Mucosa of rectum (tissue), 2 donors: ENCODE measurements around the gene KRCC1.

Experiments used
- H3K27ac ChIP-seq, 2 donors: one replicate each; pipeline ENCODE4 v1.7.0; 2013; ENCODE audit warnings: inconsistent platforms in 2 of 2, low read depth in 2 of 2, low read length in 2 of 2
- H3K27me3 ChIP-seq, 2 donors: one replicate each; pipeline ENCODE4 v1.7.0; 2013; ENCODE audit warnings: low read length in 2 of 2; ENCODE audit not compliant: control insufficient read depth in 2 of 2, insufficient read depth in 2 of 2
- H3K36me3 ChIP-seq, 2 donors: one replicate each; pipeline ENCODE4 v1.7.0; 2013; ENCODE audit warnings: low read length in 2 of 2; ENCODE audit not compliant: control insufficient read depth in 2 of 2, insufficient read depth in 2 of 2
- H3K4me1 ChIP-seq, 2 donors: one replicate each; pipeline ENCODE4 v1.7.0; 2013; ENCODE audit warnings: low read length in 2 of 2, mild to moderate bottlenecking in 1 of 2; ENCODE audit not compliant: control insufficient read depth in 2 of 2, insufficient read depth in 2 of 2
- H3K4me3 ChIP-seq, 2 donors: one replicate each; pipeline ENCODE4 v1.7.0; 2013; ENCODE audit warnings: low read length in 2 of 2
- H3K9ac ChIP-seq, 2 donors: one replicate each; pipeline ENCODE4 v1.7.0; 2013; ENCODE audit warnings: low read length in 2 of 2, low read depth in 1 of 2, mild to moderate bottlenecking in 1 of 2
- H3K9me3 ChIP-seq, 2 donors: one replicate each; pipeline ENCODE4 v1.7.0; 2013; ENCODE audit warnings: low read length in 2 of 2; ENCODE audit not compliant: control insufficient read depth in 2 of 2
- donor health status: healthy.
- donor health status: Normal muscosa, but diverticular disease.

The KRCC1 gene

DNA sequence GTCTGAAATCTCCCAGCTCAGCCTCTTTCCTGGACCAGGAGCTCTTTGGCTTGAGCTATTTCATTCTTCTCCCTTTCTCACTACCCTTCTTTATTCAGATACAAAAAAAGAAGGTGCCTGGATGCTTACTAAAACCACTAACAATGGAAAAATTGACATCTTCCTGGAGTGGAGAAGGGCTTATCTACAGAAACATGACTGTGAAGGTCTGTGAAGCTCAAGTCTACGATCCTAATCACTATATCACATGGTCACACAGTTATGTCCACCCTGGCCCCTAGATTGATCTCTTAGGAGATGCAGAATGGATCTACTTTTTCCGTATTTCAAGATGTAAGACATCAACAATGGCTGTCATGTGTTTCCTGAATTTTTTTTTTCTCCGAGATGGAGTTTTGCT is 5.7 kb upstream of the KRCC1 start:
- H3K27me3 ChIP-seq: no peaks in the 10 kb centered on the region
- H3K4me3 ChIP-seq: no peak overlapping the region
- H3K4me1 ChIP-seq: peaks cover 1 to 6% of the 10 kb centered on the region in 2 donors
- H3K36me3 ChIP-seq: no peaks in the 10 kb centered on the region
- H3K27ac ChIP-seq: no peak overlapping the region
- no peaks in the 10 kb centered on the region for H3K9me3 ChIP-seq
- H3K9ac ChIP-seq: no peak overlapping the region

DNA sequence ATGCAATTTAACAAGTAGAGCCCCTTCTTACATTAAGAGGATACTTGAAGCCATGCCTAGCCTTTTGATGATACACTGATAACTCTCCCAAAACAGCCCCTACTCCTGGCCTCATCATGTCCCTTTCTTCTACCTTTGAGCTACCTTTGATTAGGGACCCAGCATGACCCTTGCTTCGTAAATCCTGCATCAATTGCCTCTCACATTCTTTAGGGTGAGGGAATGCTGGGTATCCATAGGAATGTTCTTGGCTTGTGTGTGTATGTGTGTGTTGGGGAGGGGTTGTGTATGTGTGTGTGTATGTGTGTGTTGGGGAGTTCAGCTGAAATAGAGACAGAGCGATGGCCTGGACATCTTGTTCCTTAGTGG is 5.3 kb upstream of the KRCC1 start:
- H3K4me1 ChIP-seq: peaks cover 5 to 10% of the 10 kb centered on the region in 2 donors
- H3K9me3 ChIP-seq: no peaks in the 10 kb centered on the region
- no peak overlapping the region for H3K4me3 ChIP-seq
- H3K9ac ChIP-seq: no peak overlapping the region
- H3K27ac ChIP-seq: no peak overlapping the region
- H3K36me3 ChIP-seq: no peaks in the 10 kb centered on the region
- no peaks in the 10 kb centered on the region for H3K27me3 ChIP-seq

DNA sequence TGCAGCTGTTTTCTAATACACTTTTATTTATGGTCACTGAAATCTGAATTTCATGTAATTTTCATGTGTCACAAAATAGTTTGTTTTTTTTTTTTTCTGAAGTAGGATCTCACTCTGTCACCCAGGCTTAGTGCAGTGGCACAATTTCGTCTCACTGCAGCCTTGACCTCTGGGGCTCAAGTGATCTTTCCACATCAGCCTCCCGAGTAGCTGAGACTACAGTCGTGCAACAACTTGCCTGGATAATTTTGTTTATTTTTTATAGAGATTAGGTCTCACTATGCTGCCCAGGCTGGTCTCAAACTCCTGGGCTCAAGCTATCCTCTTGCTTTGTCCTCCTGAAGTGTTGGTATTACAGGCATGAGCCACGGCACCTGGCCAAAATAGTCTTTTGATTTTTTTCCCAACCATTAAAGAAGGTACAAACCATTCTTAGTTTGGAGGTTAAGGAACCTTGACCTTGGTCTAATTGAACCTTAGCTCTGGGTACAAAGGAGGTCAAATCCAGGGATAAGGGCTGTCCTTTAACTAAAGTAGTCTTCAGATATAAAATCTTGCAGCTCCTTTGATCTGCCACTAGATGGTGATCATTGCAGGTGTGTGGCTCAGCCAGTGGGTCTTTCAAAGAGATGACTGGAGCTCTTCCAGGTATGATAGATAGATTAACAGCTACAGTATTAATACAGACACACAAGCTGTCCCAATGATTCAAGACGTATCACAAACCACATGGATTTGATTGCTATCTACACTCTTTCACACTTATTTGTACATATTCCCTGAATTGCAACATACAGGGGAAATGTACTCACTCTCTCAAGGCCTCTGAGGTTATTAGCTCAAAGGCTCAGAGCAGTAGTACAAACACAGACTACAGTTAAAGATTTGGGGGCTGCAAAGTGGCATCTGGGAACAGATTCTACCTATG is 4.7 kb upstream of the KRCC1 start:
- Histone ChIP-seq H3K9ac (no peak overlapping the region), H3K4me3 (no peak overlapping the region), H3K4me1 (peaks cover 5 to 11% of the 10 kb centered on the region in 2 donors), H3K27ac (no peak overlapping the region), H3K9me3 (no peaks in the 10 kb centered on the region), H3K27me3 (no peaks in the 10 kb centered on the region), H3K36me3 (no peaks in the 10 kb centered on the region)

DNA sequence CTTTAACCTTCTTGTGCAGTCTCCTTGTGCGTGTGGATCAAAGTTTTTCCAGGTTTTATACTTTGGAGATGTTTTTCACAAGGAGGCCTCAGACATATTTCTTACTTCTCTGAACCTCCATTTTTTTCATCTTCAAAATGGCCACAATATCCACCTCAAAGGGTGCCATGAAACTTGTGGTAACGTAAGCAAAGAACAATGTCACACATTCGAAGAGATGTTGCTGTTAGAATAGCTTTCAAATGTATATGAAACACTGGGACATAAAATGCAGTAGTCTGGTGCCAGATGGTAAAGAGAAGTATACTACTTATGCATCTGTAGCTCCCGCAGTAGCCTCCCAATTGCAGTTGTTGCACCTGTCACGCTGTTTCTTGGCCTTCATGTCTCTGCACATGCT is 2.6 kb upstream of the KRCC1 start:
- H3K36me3 ChIP-seq: no peaks in the 10 kb centered on the region
- H3K4me3 ChIP-seq: no peak overlapping the region
- no peak overlapping the region for H3K9ac ChIP-seq
- H3K9me3 ChIP-seq: no peaks in the 10 kb centered on the region
- peaks cover 11 to 18% of the 10 kb centered on the region in 2 donors for H3K4me1 ChIP-seq
- no peak overlapping the region for H3K27ac ChIP-seq
- no peaks in the 10 kb centered on the region for H3K27me3 ChIP-seq

DNA sequence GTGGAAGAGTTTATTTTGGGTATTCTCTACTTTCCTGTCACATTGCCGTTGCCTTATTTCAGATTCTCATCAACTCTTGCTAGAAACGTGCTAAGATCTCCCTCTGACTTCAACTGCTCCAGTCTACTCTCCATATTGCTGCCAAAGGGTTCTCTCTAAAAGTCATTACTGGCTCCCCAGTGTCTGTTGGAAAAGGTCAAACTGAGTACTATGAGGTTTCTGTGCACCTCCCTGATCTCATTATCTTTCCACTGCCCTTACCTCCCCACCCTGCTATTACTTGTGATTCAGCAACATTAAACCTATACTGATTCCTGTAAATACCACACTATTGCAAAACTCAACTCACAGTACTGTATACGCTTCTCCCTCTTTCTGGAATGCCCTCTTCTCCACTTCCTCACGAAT is 1.9 kb upstream of the KRCC1 start:
- no peaks in the 10 kb centered on the region for H3K9me3 ChIP-seq
- H3K4me3 ChIP-seq: no peak overlapping the region
- peak overlapping the region; percentile 65 to 97 for H3K27ac ChIP-seq
- no peak overlapping the region for H3K9ac ChIP-seq
- peaks cover 0 to 2% of the 10 kb centered on the region in 2 donors for H3K36me3 ChIP-seq
- peaks cover 11 to 22% of the 10 kb centered on the region in 2 donors for H3K4me1 ChIP-seq
- H3K27me3 ChIP-seq: no peaks in the 10 kb centered on the region

DNA sequence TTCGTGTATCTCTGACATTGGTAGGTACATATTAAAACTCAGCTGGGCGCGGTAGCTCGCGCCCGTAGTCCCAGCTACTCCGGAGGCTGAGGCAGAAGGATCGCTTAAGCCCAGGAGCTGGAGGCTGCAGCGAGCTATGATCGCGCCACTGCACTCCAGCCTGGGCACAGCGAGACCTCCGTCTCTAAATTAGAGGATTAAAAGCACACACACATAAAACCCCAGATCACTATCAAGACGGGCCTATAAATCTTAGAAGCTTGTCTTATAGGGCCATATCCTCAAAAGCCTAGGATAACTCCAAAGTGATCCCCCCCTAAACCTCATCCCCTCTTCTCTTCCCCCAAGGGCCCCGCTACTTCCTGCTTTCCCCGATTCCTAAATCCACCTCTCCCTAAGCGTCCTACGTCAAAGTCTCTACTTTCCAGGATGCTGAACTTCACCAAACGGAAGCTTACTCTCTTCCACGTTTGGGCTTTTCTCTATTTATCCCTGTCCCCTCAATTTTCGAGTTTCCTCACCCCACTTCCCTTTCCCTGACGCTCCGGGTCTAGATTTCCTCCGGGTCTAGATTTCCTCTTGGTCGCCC is 707 bp downstream of the KRCC1 start:
- no peaks in the 10 kb centered on the region for H3K9me3 ChIP-seq
- peak overlapping the region; percentile 97 for H3K27ac ChIP-seq
- H3K4me1 ChIP-seq: peaks cover 11 to 24% of the 10 kb centered on the region in 2 donors
- no peaks in the 10 kb centered on the region for H3K27me3 ChIP-seq
- H3K36me3 ChIP-seq: peaks cover 2 to 4% of the 10 kb centered on the region in 2 donors
- peak overlapping the region; percentile 70 to 98 for H3K4me3 ChIP-seq
- H3K9ac ChIP-seq: peak overlapping the region; percentile 92 to 99

DNA sequence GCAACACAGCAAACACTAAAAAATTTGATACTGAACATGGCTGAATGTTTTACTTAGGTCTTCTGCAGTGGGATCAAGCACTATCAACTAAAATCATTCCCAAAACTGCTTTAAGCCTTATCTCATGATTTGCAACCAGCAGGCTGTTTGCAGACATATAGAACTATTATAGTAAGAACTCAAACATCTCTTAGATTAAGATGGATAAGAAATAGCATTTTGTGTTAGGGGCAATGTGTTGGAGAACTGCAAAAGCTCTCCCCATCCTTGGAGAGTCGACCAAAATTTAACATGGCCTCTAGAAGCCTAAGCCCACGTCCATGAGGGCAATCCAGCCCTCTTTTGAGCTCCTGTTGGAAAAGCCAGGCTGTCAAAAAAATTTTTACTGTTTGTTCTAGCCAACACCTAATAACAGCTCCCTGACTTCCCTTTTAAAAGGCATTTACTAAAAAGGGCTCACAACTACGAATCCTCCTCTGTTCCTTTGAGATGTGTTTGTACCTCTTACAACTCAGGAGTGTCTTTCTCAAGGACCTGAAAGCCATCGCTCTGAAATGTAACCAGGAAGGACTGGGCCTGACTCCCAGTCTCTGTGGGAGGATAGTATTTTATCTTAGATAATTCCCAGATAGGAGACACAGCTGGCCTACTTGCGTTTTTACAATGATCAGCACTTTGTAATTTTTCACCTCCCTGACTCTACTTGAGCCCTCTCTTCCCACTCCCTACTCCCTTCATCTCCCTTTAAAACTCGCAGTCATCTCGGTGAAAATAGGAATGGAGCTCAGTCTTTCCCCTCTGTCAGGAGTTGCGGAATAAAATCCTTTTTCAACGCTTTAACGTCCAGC is 1.4 kb downstream of the KRCC1 start:
- Histone ChIP-seq H3K9ac (peak overlapping the region; percentile 92 to 99), H3K4me3 (peak overlapping the region; percentile 70 to 98), H3K36me3 (peaks cover 4 to 6% of the 10 kb centered on the region in 2 donors), H3K27me3 (no peaks in the 10 kb centered on the region), H3K9me3 (no peaks in the 10 kb centered on the region), H3K4me1 (peaks cover 11 to 24% of the 10 kb centered on the region in 2 donors), H3K27ac (peak overlapping the region; percentile 97)

DNA sequence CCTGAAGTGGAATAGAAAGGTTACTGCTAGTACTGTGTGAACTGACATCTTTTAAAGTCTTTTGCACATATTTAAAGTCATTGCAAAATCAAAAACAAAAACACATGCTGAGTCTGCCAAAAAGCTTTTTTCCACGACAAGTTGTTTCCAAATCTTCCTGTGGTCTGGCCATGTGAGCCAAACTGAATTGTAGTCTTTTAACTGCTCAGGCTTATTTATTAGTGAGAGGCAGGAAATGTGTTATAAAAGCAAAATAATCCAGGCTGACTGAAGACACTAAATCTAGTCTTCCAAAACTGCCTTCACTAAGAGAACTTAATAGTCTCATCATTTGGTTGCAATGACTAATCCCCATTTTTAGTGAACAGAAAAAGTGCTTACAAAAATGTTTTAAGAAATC is 2.3 kb downstream of the KRCC1 start:
- H3K9ac ChIP-seq: no peak overlapping the region
- peaks cover 4 to 7% of the 10 kb centered on the region in 2 donors for H3K36me3 ChIP-seq
- no peaks in the 10 kb centered on the region for H3K27me3 ChIP-seq
- H3K27ac ChIP-seq: no peak overlapping the region
- H3K4me1 ChIP-seq: peaks cover 11 to 24% of the 10 kb centered on the region in 2 donors
- H3K9me3 ChIP-seq: no peaks in the 10 kb centered on the region
- peak overlapping the region in 1 of 2 donors; percentile 98 for H3K4me3 ChIP-seq

DNA sequence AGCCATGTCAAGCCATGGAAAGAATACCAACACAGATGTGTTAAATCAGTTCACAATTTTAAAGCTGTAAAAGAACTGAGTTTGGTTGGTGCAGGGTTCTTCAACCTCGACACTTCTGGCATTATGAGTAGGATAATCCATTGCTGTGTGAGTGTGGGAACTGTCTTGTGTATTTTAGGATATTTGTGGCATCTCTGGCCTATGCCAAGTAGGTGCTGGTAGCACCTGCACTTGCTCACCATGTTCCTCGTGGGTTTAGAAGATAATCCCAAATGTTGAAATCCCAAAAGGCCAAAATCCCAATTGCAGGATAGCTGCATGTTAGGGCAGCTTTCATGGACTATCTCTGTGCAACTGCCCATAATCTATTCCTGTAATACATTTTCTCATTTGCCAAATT is 3.8 kb downstream of the KRCC1 start:
- Histone ChIP-seq H3K9me3 (no peaks in the 10 kb centered on the region), H3K9ac (no peak overlapping the region), H3K4me3 (no peak overlapping the region), H3K27me3 (no peaks in the 10 kb centered on the region), H3K27ac (no peak overlapping the region), H3K36me3 (peaks cover 4 to 7% of the 10 kb centered on the region in 2 donors), H3K4me1 (peaks cover 11 to 22% of the 10 kb centered on the region in 2 donors)
